H1 (cell line): Measurements from ENCODE around the gene SPOCK2. TPM values are rescaled to one million over a fixed set of nuclear protein-coding genes. Genes with fewer than 3 reads are reported as not detected.

Source experiments
- CTCF ChIA-PET: fragments of 300-600 bp; sonication (Branson Sonifier 250); formaldehyde crosslinking; loops from one replicate; lab custom pipeline; 2021; ENCODE audit not compliant: partially characterized antibody; lab: Charles Lee
- POLR2A ChIA-PET: fragments of 300-600 bp; sonication (Branson Sonifier 250); formaldehyde crosslinking; loops from one replicate; lab custom pipeline; 2021; ENCODE audit warnings: inconsistent platforms; ENCODE audit not compliant: partially characterized antibody; lab: Charles Lee
- DNase-seq, 2 experiments: peaks; one replicate each; pipeline versions ENCODE4 v3.0.0 to v3.0.0-alpha.2; 2010 to 2022; ENCODE audit warnings: low spot score in 2 of 2, low read depth in 1 of 2, mixed read lengths in 1 of 2
- FAIRE-seq: peaks from 2 replicates; lab custom pipeline; 2011; peaks lifted over from hg19 to GRCh38; lab: Jason Lieb, UNC
- H2AFZ ChIP-seq: 2 replicates; pipeline ENCODE4 v1.8.1; 2012; ENCODE audit warnings: low read length, inconsistent platforms
- H2AK5ac ChIP-seq: 2 replicates; pipeline ENCODE4 v1.6.1; 2013; ENCODE audit warnings: low read depth, low read length
- H2BK120ac ChIP-seq: replicated peaks from 2 replicates; pipeline ENCODE3; 2013; ENCODE audit warnings: low read depth, low read length, inconsistent platforms
- H2BK12ac ChIP-seq: 2 replicates; pipeline ENCODE4 v1.6.1; 2013; ENCODE audit warnings: low read depth, low read length
- H2BK15ac ChIP-seq: 2 replicates; pipeline ENCODE4 v1.6.1; 2013; ENCODE audit warnings: low read length
- H2BK20ac ChIP-seq: 2 replicates; pipeline ENCODE4 v1.6.1; 2013; ENCODE audit warnings: low read length
- H2BK5ac ChIP-seq: 2 replicates; pipeline ENCODE4 v1.6.1; 2013; ENCODE audit warnings: low read depth, low read length
- H3K14ac ChIP-seq: 2 replicates; pipeline ENCODE4 v1.6.1; 2013; ENCODE audit warnings: inconsistent platforms; ENCODE audit not compliant: insufficient read length
- H3K18ac ChIP-seq: 2 replicates; pipeline ENCODE4 v1.6.1; 2013; ENCODE audit warnings: low read length; ENCODE audit errors: extremely low read depth
- H3K23ac ChIP-seq: 2 replicates; pipeline ENCODE4 v1.6.1; 2013; ENCODE audit warnings: inconsistent platforms; ENCODE audit not compliant: insufficient read length
- H3K23me2 ChIP-seq: 2 replicates; pipeline ENCODE4 v1.6.1; 2013; ENCODE audit warnings: low read depth, low read length
- H3K27ac ChIP-seq: 2 replicates; pipeline ENCODE4 v1.6.1; 2011; ENCODE audit warnings: low read depth, low read length, inconsistent platforms
- H3K27me3 ChIP-seq, 4 experiments: replicated peaks in 1 of 4; 1 replicate in 1 of 4; 2 replicates in 3 of 4; pipeline versions ENCODE4 v1.6.1 to v1.8.1; 2011 to 2013; ENCODE audit warnings: low read length in 3 of 4, mild to moderate bottlenecking in 3 of 4, inconsistent platforms in 2 of 4, mixed read lengths in 2 of 4, moderate library complexity in 1 of 4; ENCODE audit not compliant: control insufficient read depth in 3 of 4, insufficient read depth in 3 of 4; ENCODE audit errors: extremely low read depth in 1 of 4
- H3K36me3 ChIP-seq, 4 experiments: 2 replicates each; pipeline versions ENCODE4 v1.6.1 to v1.8.1; 2011 to 2013; ENCODE audit warnings: mild to moderate bottlenecking in 4 of 4, low read length in 3 of 4, moderate library complexity in 2 of 4, control low read depth in 1 of 4, inconsistent platforms in 1 of 4; ENCODE audit not compliant: insufficient read depth in 4 of 4, control insufficient read depth in 2 of 4
- H3K4ac ChIP-seq: replicated peaks from 2 replicates; pipeline ENCODE3; 2013; ENCODE audit warnings: low read length, low read depth, mixed read lengths, inconsistent platforms; ENCODE audit not compliant: insufficient read length
- H3K4me1 ChIP-seq, 4 experiments: replicated peaks in 1 of 4; 1 replicate in 1 of 4; 2 replicates in 3 of 4; pipeline versions ENCODE4 v1.6.1 to v1.8.1; 2011 to 2013; ENCODE audit warnings: low read length in 3 of 4, inconsistent platforms in 2 of 4, mixed read lengths in 1 of 4; ENCODE audit not compliant: insufficient read depth in 4 of 4, control insufficient read depth in 3 of 4
- H3K4me2 ChIP-seq, 2 experiments: 2 replicates each; pipeline versions ENCODE4 v1.6.1 to v1.8.1; 2011 to 2013; ENCODE audit warnings: low read depth in 2 of 2, low read length in 2 of 2, control low read depth in 1 of 2, inconsistent platforms in 1 of 2, mild to moderate bottlenecking in 1 of 2; ENCODE audit not compliant: insufficient read depth in 1 of 2
- H3K4me3 ChIP-seq, 4 experiments: fragments of 200-600, 300-600 bp in 1 of 4; sonication (generic), shearing (Covaris generic), sonication (Bioruptor Twin) in 1 of 4; 2 replicates each; pipeline versions ENCODE4 v1.5.1 to v1.8.1; 2011 to 2016; ENCODE audit warnings: low read length in 4 of 4, low read depth in 3 of 4, control low read depth in 2 of 4, inconsistent platforms in 2 of 4, mild to moderate bottlenecking in 2 of 4, mixed read lengths in 1 of 4, moderate library complexity in 1 of 4; ENCODE audit not compliant: insufficient read depth in 2 of 4; ENCODE audit errors: extremely low read depth in 1 of 4
- H3K56ac ChIP-seq: replicated peaks from 2 replicates; pipeline ENCODE3; 2013; ENCODE audit warnings: low read depth, mild to moderate bottlenecking, mixed read lengths, low read length, inconsistent platforms; ENCODE audit not compliant: insufficient read length
- H3K79me1 ChIP-seq: 2 replicates; pipeline ENCODE4 v1.6.1; 2013; ENCODE audit warnings: low read depth, low read length, control low read depth
- H3K79me2 ChIP-seq, 2 experiments: 2 replicates each; pipeline versions ENCODE4 v1.6.1 to v1.8.1; 2012 to 2013; ENCODE audit warnings: low read length in 2 of 2, mild to moderate bottlenecking in 2 of 2, inconsistent platforms in 1 of 2; ENCODE audit not compliant: insufficient read depth in 2 of 2, control insufficient read depth in 1 of 2
- H3K9ac ChIP-seq, 4 experiments: replicated peaks in 1 of 4; 1 replicate in 1 of 4; 2 replicates in 3 of 4; pipeline versions ENCODE4 v1.6.1 to v1.8.1; 2011 to 2013; ENCODE audit warnings: low read depth in 3 of 4, low read length in 3 of 4, control low read depth in 2 of 4, mild to moderate bottlenecking in 2 of 4, moderate library complexity in 2 of 4, inconsistent platforms in 1 of 4; ENCODE audit errors: extremely low read depth in 1 of 4
- H3K9me3 ChIP-seq, 2 experiments: 2 replicates each; pipeline versions ENCODE4 v1.6.1 to v1.8.1; 2012 to 2013; ENCODE audit warnings: mild to moderate bottlenecking in 2 of 2, moderate library complexity in 2 of 2, control low read depth in 1 of 2, inconsistent platforms in 1 of 2, low read depth in 1 of 2, low read length in 1 of 2, mixed read lengths in 1 of 2; ENCODE audit not compliant: insufficient read depth in 2 of 2
- H4K20me1 ChIP-seq, 2 experiments: replicated peaks in 1 of 2; 2 replicates each; pipeline versions ENCODE3 to v1.8.1; 2011 to 2013; ENCODE audit warnings: inconsistent platforms in 2 of 2, low read length in 2 of 2, mild to moderate bottlenecking in 1 of 2; ENCODE audit not compliant: insufficient read depth in 2 of 2, control insufficient read depth in 1 of 2
- H4K5ac ChIP-seq: 2 replicates; pipeline ENCODE4 v1.6.1; 2013; ENCODE audit warnings: low read length, low read depth, mixed read lengths, inconsistent platforms; ENCODE audit not compliant: insufficient read length
- H4K8ac ChIP-seq: 2 replicates; pipeline ENCODE4 v1.8.0; 2013; ENCODE audit warnings: mild to moderate bottlenecking, moderate library complexity, low read length, inconsistent platforms; ENCODE audit not compliant: insufficient read depth; ENCODE audit errors: extremely low read depth
- H4K91ac ChIP-seq: replicated peaks from 2 replicates; pipeline ENCODE3; 2013; ENCODE audit warnings: low read length, mixed read lengths, inconsistent platforms; ENCODE audit not compliant: insufficient read length
- CBX5 ChIP-seq: fragments of 300-800, 300-1000 bp; sonication (generic); IDR thresholded peaks from 2 replicates; pipeline ENCODE4 v1.7.1; 2016; ENCODE audit warnings: antibody characterized with exemption, low read length, low read depth
- FOSL1 ChIP-seq: IDR thresholded peaks from 2 replicates; pipeline ENCODE4 v1.6.1; 2011; ENCODE audit warnings: mild to moderate bottlenecking, low read depth, low read length, moderate library complexity; ENCODE audit not compliant: insufficient read depth
- HDAC2 ChIP-seq, 2 experiments: fragments of 300-600 bp in 1 of 2; sonication (generic) in 1 of 2; IDR thresholded peaks; 2 replicates each; pipeline ENCODE4 v1.6.1; 2011 to 2012; ENCODE audit warnings: low read depth in 2 of 2, low read length in 2 of 2, mild to moderate bottlenecking in 2 of 2, moderate library complexity in 2 of 2, borderline replicate concordance in 1 of 2, inconsistent platforms in 1 of 2
- KDM4A ChIP-seq: IDR thresholded peaks from one replicate; pipeline ENCODE4 v1.7.1; 2012; ENCODE audit warnings: low read depth, mild to moderate bottlenecking, moderate library complexity, low read length, inconsistent platforms; ENCODE audit not compliant: severe bottlenecking
- RFX5 ChIP-seq: IDR thresholded peaks from 2 replicates; pipeline ENCODE4 v1.6.1; 2011; ENCODE audit warnings: low read depth, low read length, improper control_type of control experiment, borderline replicate concordance
- RXRA ChIP-seq: IDR thresholded peaks from 2 replicates; pipeline ENCODE4 v1.6.1; 2011; ENCODE audit warnings: low read depth, mild to moderate bottlenecking, low read length, moderate library complexity; ENCODE audit not compliant: insufficient read depth
- WGBS, 2 experiments: shearing (Covaris generic) in 1 of 2; methylation state at CpG; one replicate each; pipeline versions ENCODE4 v1.1.6 to v1.1.7; 2013 to 2015; ENCODE audit warnings: low lambda C conversion rate in 2 of 2, mixed read lengths in 2 of 2, inconsistent platforms in 1 of 2, low coverage in 1 of 2, missing lambda C conversion rate in 1 of 2; ENCODE audit not compliant: insufficient replicate concordance in 2 of 2, insufficient coverage in 1 of 2, insufficient read length in 1 of 2; ENCODE audit errors: extremely low coverage in 1 of 2, missing lambda C conversion rate in 1 of 2; 5-methylcytosine and 5-hydroxymethylcytosine counted together
- polyA plus RNA-seq, 7 experiments: library from polyadenylated mRNA; depleted of rRNA in 3 of 7; stranded (reverse) in 5 of 7; unstranded in 2 of 7; fragments of >200 nt in 5 of 7; fragments of 200-250 nt in 2 of 7; gene quantifications; 1 replicate in 5 of 7; 2 replicates in 1 of 7; 4 replicates in 1 of 7; pipeline versions ENCODE4 v1.2.1 to v1.2.3, GENCODE V29; 2011 to 2013; ENCODE audit warnings: missing spikeins in 2 of 7, mixed read lengths in 2 of 7
- total RNA-seq: library from RNA; stranded (reverse); fragmentation: NEBNext Ultra II Directional; extraction: Animal tissue kit (Norgen Biotek cat#: 25700); gene quantifications from 2 replicates; pipeline ENCODE4 v1.2.1, GENCODE V29; 2021
- TF ChIP-seq, protein P1 (sequence below), 3 experiments: IDR thresholded peaks; 1 replicate in 2 of 3; 2 replicates in 1 of 3; pipeline versions ENCODE4 v1.5.1 to v1.6.1; 2011; ENCODE audit warnings: low read length in 3 of 3, mild to moderate bottlenecking in 3 of 3, inconsistent platforms in 2 of 3, low read depth in 1 of 3, moderate library complexity in 1 of 3; ENCODE audit not compliant: insufficient read depth in 1 of 3; ENCODE audit errors: control extremely low read depth in 1 of 3

Gene SPOCK2
- total and polyA plus RNA-seq, 2 of the 8 experiments (the other 6 are each of a cell fraction or from before 2014, with no cell fraction given): 1.5 to 1.9 TPM

DNA sequence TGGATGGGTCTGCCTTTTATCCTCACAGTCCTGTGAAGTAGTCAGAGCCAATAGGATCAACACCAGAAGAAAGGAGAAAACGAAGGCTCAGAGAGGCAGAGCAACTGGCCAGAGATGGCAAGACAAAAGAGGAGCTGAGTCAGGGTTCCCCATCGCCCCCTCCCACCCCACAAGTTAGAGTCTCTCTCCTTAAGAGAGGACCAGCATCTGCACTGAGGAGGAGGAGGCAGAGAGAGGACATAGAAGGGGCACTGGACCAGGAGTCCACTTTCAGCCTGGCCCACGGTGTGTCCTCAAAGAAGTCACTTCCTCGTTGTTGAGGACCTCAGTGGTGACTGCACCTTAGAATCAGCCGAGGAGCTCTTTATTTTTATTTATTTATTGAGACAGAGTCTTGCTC, 11.6 kb downstream of the SPOCK2 start:
- no peak overlapping the region for H3K4ac ChIP-seq
- DNase-seq (no peak), FAIRE-seq (no peak)
- H3K56ac ChIP-seq: no peak overlapping the region
- no peak overlapping the region for H2BK120ac ChIP-seq
- no peak overlapping the region for H3K4me2 ChIP-seq
- no peaks in the 10 kb centered on the region; a peak in 1 of 7 replicates for H3K27me3 ChIP-seq
- no peaks in the 10 kb centered on the region for H3K9me3 ChIP-seq
- no peaks in the 10 kb centered on the region for H3K23me2 ChIP-seq
- no peaks in the 10 kb centered on the region for H3K79me2 ChIP-seq
- no peak overlapping the region for H2BK5ac ChIP-seq
- no peak overlapping the region for H2BK20ac ChIP-seq
- H4K8ac ChIP-seq: no peak overlapping the region
- H2AK5ac ChIP-seq: no peak overlapping the region
- no peaks in the 10 kb centered on the region for H4K20me1 ChIP-seq
- no peak overlapping the region for H2AFZ ChIP-seq
- H4K91ac ChIP-seq: no peak overlapping the region
- no peak overlapping the region for H2BK12ac ChIP-seq
- no peaks in the 10 kb centered on the region; a peak in 1 of 8 replicates for H3K36me3 ChIP-seq
- 74% methylated on average over 5 of the region's 5 CpGs; no CpG with 5 or more reads in 1 of the 2 experiments for WGBS, 2 experiments
- CTCF ChIA-PET: interaction anchor here (0.6 to 2.9 kb wide), 13 partner anchors 9 to 464 kb away, joined by 3 to 10 read pairs (median 3); no protein-coding TSS in a partner anchor
- peaks cover 0 to 10% (median 2%) of the 10 kb centered on the region in 4 experiments; a peak in 5 of 7 replicates for H3K4me1 ChIP-seq
- H3K79me1 ChIP-seq: no peaks in the 10 kb centered on the region
- TF ChIP-seq HDAC2 (IDR thresholded peaks at IDR 0.05; ENCODE audit: borderline replicate concordance in 1 of 2, low read depth in 2 of 2, low read length in 2 of 2) (no peak), RXRA (no peak), RFX5 (no peak), FOSL1 (no peak), KDM4A (no peak), CBX5 (no peak)
- TF ChIP-seq, protein P1, sequence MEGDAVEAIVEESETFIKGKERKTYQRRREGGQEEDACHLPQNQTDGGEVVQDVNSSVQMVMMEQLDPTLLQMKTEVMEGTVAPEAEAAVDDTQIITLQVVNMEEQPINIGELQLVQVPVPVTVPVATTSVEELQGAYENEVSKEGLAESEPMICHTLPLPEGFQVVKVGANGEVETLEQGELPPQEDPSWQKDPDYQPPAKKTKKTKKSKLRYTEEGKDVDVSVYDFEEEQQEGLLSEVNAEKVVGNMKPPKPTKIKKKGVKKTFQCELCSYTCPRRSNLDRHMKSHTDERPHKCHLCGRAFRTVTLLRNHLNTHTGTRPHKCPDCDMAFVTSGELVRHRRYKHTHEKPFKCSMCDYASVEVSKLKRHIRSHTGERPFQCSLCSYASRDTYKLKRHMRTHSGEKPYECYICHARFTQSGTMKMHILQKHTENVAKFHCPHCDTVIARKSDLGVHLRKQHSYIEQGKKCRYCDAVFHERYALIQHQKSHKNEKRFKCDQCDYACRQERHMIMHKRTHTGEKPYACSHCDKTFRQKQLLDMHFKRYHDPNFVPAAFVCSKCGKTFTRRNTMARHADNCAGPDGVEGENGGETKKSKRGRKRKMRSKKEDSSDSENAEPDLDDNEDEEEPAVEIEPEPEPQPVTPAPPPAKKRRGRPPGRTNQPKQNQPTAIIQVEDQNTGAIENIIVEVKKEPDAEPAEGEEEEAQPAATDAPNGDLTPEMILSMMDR (IDR thresholded peaks at IDR 0.05; ENCODE audit: control extremely low read depth in 1 of 3, insufficient read depth in 1 of 3, low read depth in 1 of 3, low read length in 3 of 3): no peak
- TF ChIP-seq, all 59 proteins: peak for 0
- Histone ChIP-seq H3K18ac (no peak overlapping the region), H3K4me3 (no peak overlapping the region), H3K23ac (no peak overlapping the region), H4K5ac (no peak overlapping the region), H3K14ac (no peak overlapping the region), H3K27ac (no peak overlapping the region), H2BK15ac (no peak overlapping the region), H3K9ac (no peak overlapping the region)
- POLR2A ChIA-PET: interaction anchor here (0.5 to 1.7 kb wide), 4 partner anchors 11 to 263 kb away, joined by 3 read pairs; partner anchors contain the start of gene SPOCK2
